Measurements from ENCODE around the gene INS. TPM values are rescaled to one million over a fixed set of nuclear protein-coding genes. Genes with fewer than 3 reads are reported as not detected.

Gene INS
- total and polyA plus RNA-seq, 2 of the 13 experiments (the other 11 are each of a cell fraction or from before 2014, with no cell fraction given): not detected

DNA sequence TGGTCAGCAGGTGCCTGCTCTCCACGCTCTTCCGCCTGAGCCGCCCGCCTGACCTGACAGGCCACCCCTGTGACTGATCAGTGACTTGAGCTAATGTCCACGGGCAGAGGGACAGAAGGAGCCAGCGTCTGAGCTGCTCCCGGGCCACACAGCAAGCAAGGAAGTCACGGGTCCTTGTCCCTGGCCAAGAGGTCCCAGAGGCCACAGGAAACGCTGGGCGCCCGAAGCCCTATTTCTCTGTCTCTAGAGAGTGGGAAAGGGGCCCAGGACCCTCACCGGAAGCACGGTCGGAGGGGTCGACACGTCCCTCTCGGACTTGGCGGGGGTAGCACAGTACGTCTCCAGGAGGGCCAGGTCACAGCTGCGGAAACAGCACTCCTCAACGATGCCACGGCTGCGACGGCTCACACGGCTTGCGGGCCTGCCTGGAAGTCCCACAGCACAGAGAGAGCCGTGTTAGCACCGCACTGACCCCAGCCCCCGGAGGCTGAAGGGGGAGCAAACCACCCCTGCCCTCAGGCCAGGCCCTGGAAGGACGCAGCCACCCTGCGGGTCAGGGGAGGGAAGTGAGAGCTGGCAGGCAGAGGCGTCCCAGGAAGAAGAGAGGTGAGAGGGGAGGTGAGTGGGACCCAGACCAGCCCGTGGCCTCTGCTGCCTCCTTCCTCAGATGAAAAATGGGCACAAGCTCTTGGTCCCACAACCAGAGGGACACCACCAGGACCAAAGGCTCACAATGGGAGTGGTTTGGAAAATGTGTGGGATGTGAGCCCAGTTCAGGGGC, 27.6 kb downstream of the INS start (continued):
- TF ChIP-seq USF2 (IDR thresholded peaks at IDR 0.05; ENCODE audit: low read depth, low read length): no peak
- TF ChIP-seq USF2 (CRISPR knock-in tag; IDR thresholded peaks at IDR 0.05; ENCODE audit: borderline replicate concordance): 0 out of 2 replicates have a peak, but pooled peaks have one; percentile 5
- peak; percentile 78; the same call in 1 of the 2 replicates for TF ChIP-seq MEIS1 (CRISPR knock-in tag; IDR thresholded peaks at IDR 0.05; ENCODE audit: borderline replicate concordance)
- TF ChIP-seq HMGXB4 (CRISPR knock-in tag; IDR thresholded peaks at IDR 0.05; ENCODE audit: borderline replicate concordance in 1 of 2, low read depth in 1 of 2): no peak
- no peak for TF ChIP-seq HMG20A (CRISPR knock-in tag; IDR thresholded peaks at IDR 0.05; ENCODE audit: borderline replicate concordance)
- TF ChIP-seq NFIC (IDR thresholded peaks at IDR 0.05; ENCODE audit: low read length): no peak
- no peak for TF ChIP-seq ZNF766 (CRISPR knock-in tag; IDR thresholded peaks at IDR 0.05; ENCODE audit: borderline replicate concordance)
- TF ChIP-seq SRY (CRISPR knock-in tag; IDR thresholded peaks at IDR 0.05): no peak; the same call in 1 of the 2 replicates
- TF ChIP-seq MAZ (IDR thresholded peaks at IDR 0.05; ENCODE audit: borderline replicate concordance, low read depth, low read length): no peak
- TF ChIP-seq MAZ (CRISPR knock-in tag; IDR thresholded peaks at IDR 0.05; ENCODE audit: low read depth): peak; percentile 14
- TF ChIP-seq ZNF276 (CRISPR knock-in tag; IDR thresholded peaks at IDR 0.05; ENCODE audit: low read depth): 0 out of 2 replicates have a peak, but pooled peaks have one; percentile 48
- TF ChIP-seq ZNF569 (CRISPR knock-in tag; IDR thresholded peaks at IDR 0.05; ENCODE audit: borderline replicate concordance): no peak
- TF ChIP-seq ZNF138 (CRISPR knock-in tag; IDR thresholded peaks at IDR 0.05; ENCODE audit: low read depth): no peak
- no peak for TF ChIP-seq ELF4 (CRISPR knock-in tag; IDR thresholded peaks at IDR 0.05; ENCODE audit: borderline replicate concordance)
- no peak for TF ChIP-seq ZNF652 (CRISPR knock-in tag; IDR thresholded peaks at IDR 0.05; ENCODE audit: borderline replicate concordance, low read depth)
- TF ChIP-seq CREBL2 (CRISPR knock-in tag; IDR thresholded peaks at IDR 0.05; ENCODE audit: borderline replicate concordance): no peak
- 0 out of 2 replicates have a peak, but pooled peaks have one; percentile 36 for TF ChIP-seq TSC22D2 (CRISPR knock-in tag; IDR thresholded peaks at IDR 0.05; ENCODE audit: borderline replicate concordance)
- TF ChIP-seq ATAD3A (CRISPR knock-in tag; IDR thresholded peaks at IDR 0.05): no peak
- TF ChIP-seq ZBTB3 (CRISPR knock-in tag; IDR thresholded peaks at IDR 0.05; ENCODE audit: borderline replicate concordance, low read depth): 0 out of 2 replicates have a peak, but pooled peaks have one; percentile 53
- 0 out of 2 replicates have a peak, but pooled peaks have one; percentile 64 for TF ChIP-seq ZNF790 (CRISPR knock-in tag; IDR thresholded peaks at IDR 0.05; ENCODE audit: borderline replicate concordance)
- no peak for TF ChIP-seq ARNT (IDR thresholded peaks at IDR 0.05)
- TF ChIP-seq ZNF749 (CRISPR knock-in tag; IDR thresholded peaks at IDR 0.05; ENCODE audit: borderline replicate concordance): no peak
- TF ChIP-seq KAT7 (CRISPR knock-in tag; IDR thresholded peaks at IDR 0.05; ENCODE audit: borderline replicate concordance): no peak

Measured in HepG2 (cell line).